Testis (tissue), 2 donors: ENCODE data around the gene BAIAP3.

Experiments used
- CTCF ChIP-seq, 3 experiments: fragments of 450-650 bp in 2 of 3; fragments of 200-600 bp in 1 of 3; sonication (generic) in 1 of 3; IDR thresholded peaks; one replicate each; pipeline ENCODE4 v1.5.1; 2016 to 2019; ENCODE audit warnings: antibody characterized with exemption in 3 of 3, mild to moderate bottlenecking in 2 of 3, moderate library complexity in 1 of 3
- POLR2A ChIP-seq: fragments of 450-650 bp; IDR thresholded peaks from one replicate; pipeline ENCODE4 v1.6.1; 2017; ENCODE audit warnings: antibody characterized with exemption, mild to moderate bottlenecking, moderate library complexity

GRCh38 chr16:1290063-1290501 lies 43.4 kb upstream of the BAIAP3 start:
- TF ChIP-seq POLR2A = no peak
- TF ChIP-seq CTCF (IDR thresholded peaks at IDR 0.05) = no peak
